H1 (cell line): ENCODE measurements around the gene CEP83. TPM values are rescaled to one million over a fixed set of nuclear protein-coding genes. Genes with fewer than 3 reads are reported as not detected.

Source experiments
- BACH1 ChIP-seq: IDR thresholded peaks from 2 replicates; pipeline ENCODE4 v1.6.1; 2012; ENCODE audit warnings: low read length, improper control_type of control experiment
- BCL11A ChIP-seq, 2 experiments: IDR thresholded peaks; one replicate each; pipeline ENCODE4 v1.6.1; 2011; ENCODE audit warnings: low read depth in 2 of 2, low read length in 2 of 2, mild to moderate bottlenecking in 2 of 2
- CBX5 ChIP-seq: fragments of 300-800, 300-1000 bp; sonication (generic); IDR thresholded peaks from 2 replicates; pipeline ENCODE4 v1.7.1; 2016; ENCODE audit warnings: antibody characterized with exemption, low read length, low read depth
- CHD1 ChIP-seq: IDR thresholded peaks from 2 replicates; pipeline ENCODE4 v1.6.1; 2012; ENCODE audit warnings: low read depth, low read length, improper control_type of control experiment
- CTBP2 ChIP-seq: IDR thresholded peaks from 2 replicates; pipeline ENCODE4 v1.7.0; 2011; ENCODE audit warnings: borderline replicate concordance, mild to moderate bottlenecking, moderate library complexity, mixed read lengths, low read length; ENCODE audit not compliant: insufficient read depth, insufficient read length
- FOSL1 ChIP-seq: IDR thresholded peaks from 2 replicates; pipeline ENCODE4 v1.6.1; 2011; ENCODE audit warnings: mild to moderate bottlenecking, low read depth, low read length, moderate library complexity; ENCODE audit not compliant: insufficient read depth
- HDAC2 ChIP-seq, 2 experiments: fragments of 300-600 bp in 1 of 2; sonication (generic) in 1 of 2; IDR thresholded peaks; 2 replicates each; pipeline ENCODE4 v1.6.1; 2011 to 2012; ENCODE audit warnings: low read depth in 2 of 2, low read length in 2 of 2, mild to moderate bottlenecking in 2 of 2, moderate library complexity in 2 of 2, borderline replicate concordance in 1 of 2, inconsistent platforms in 1 of 2
- KDM1A ChIP-seq: fragments of 200-600, 300-600 bp; sonication (generic); IDR thresholded peaks from 2 replicates; pipeline ENCODE4 v1.7.1; 2016; ENCODE audit warnings: mild to moderate bottlenecking, low read length, borderline replicate concordance
- RAD21 ChIP-seq, 2 experiments: IDR thresholded peaks in 1 of 2; conservative IDR thresholded peaks in 1 of 2; 2 replicates each; pipeline ENCODE4 v1.6.1; 2011; ENCODE audit warnings: low read depth in 2 of 2, low read length in 2 of 2, improper control_type of control experiment in 1 of 2, inconsistent platforms in 1 of 2, mild to moderate bottlenecking in 1 of 2, moderate library complexity in 1 of 2
- SP1 ChIP-seq: IDR thresholded peaks from 2 replicates; pipeline ENCODE4 v1.6.1; 2011; ENCODE audit warnings: low read depth, low read length
- SP4 ChIP-seq: IDR thresholded peaks from 2 replicates; pipeline ENCODE4 v1.6.1; 2012; ENCODE audit warnings: low read length, inconsistent platforms
- SRF ChIP-seq: IDR thresholded peaks from 2 replicates; pipeline ENCODE4 v1.6.1; 2011; ENCODE audit warnings: mild to moderate bottlenecking, low read depth, low read length, moderate library complexity
- TAF1 ChIP-seq: IDR thresholded peaks from 2 replicates; pipeline ENCODE4 v1.6.1; 2011; ENCODE audit warnings: mild to moderate bottlenecking, low read depth, low read length
- TAF7 ChIP-seq: optimal IDR thresholded peaks from 2 replicates; pipeline ENCODE3; 2011; ENCODE audit warnings: low read depth, mild to moderate bottlenecking, inconsistent platforms, low read length, moderate library complexity, borderline replicate concordance
- TEAD4 ChIP-seq: IDR thresholded peaks from 2 replicates; pipeline ENCODE4 v1.6.1; 2012; ENCODE audit warnings: low read depth, low read length, inconsistent platforms, mixed read lengths
- USF2 ChIP-seq: IDR thresholded peaks from 2 replicates; pipeline ENCODE4 v1.6.1; 2011; ENCODE audit warnings: low read length, improper control_type of control experiment
- ZNF274 ChIP-seq: IDR thresholded peaks from 2 replicates; pipeline ENCODE4 v1.7.0; 2012; ENCODE audit warnings: low read length, borderline replicate concordance; ENCODE audit errors: extremely low read depth
- polyA plus RNA-seq, 7 experiments: library from polyadenylated mRNA; depleted of rRNA in 3 of 7; stranded (reverse) in 5 of 7; unstranded in 2 of 7; fragments of >200 nt in 5 of 7; fragments of 200-250 nt in 2 of 7; gene quantifications; 1 replicate in 5 of 7; 2 replicates in 1 of 7; 4 replicates in 1 of 7; pipeline versions ENCODE4 v1.2.1 to v1.2.3, GENCODE V29; 2011 to 2013; ENCODE audit warnings: missing spikeins in 2 of 7, mixed read lengths in 2 of 7
- total RNA-seq: library from RNA; stranded (reverse); fragmentation: NEBNext Ultra II Directional; extraction: Animal tissue kit (Norgen Biotek cat#: 25700); gene quantifications from 2 replicates; pipeline ENCODE4 v1.2.1, GENCODE V29; 2021

The CEP83 gene
- total and polyA plus RNA-seq, 2 of the 8 experiments (the other 6 are each of a cell fraction or from before 2014, with no cell fraction given): 6.0 to 25.8 TPM

- TF ChIP-seq CBX5 (no peak), BACH1 (peak; percentile 72), FOSL1 (no peak), ZNF274 (no peak), RAD21 (IDR thresholded peaks at IDR 0.05 in 1 of 2, conservative IDR thresholded peaks at IDR 0.05 in 1 of 2; ENCODE audit: low read depth in 2 of 2, low read length in 2 of 2) (no peak), USF2 (no peak), KDM1A (peak; percentile 7; the same call in 1 of the 2 replicates), BCL11A (IDR thresholded peaks at IDR 0.05; ENCODE audit: low read depth in 2 of 2, low read length in 2 of 2) (no peak), TEAD4 (no peak), CHD1 (no peak), CTBP2 (no peak), SRF (no peak), TAF7 (peak; percentile 26), SP4 (no peak), SP1 (no peak), TAF1 (peak; percentile 76), HDAC2 (IDR thresholded peaks at IDR 0.05; ENCODE audit: borderline replicate concordance in 1 of 2, low read depth in 2 of 2, low read length in 2 of 2) (peak in 1 of 2 experiments; percentile 70; a peak in 2 of 4 replicates)
Observed at GRCh38 chr12:94459728-94460615, at the start of gene CEP83 (continued).
